Measurements from ENCODE around the gene PACRG.

- TF ChIP-seq CTCF (IDR thresholded peaks at IDR 0.05) (no peak), POLR2A (IDR thresholded peaks at IDR 0.05) (no peak)
Measured at GRCh38 chr6:163120223-163120622, 392.4 kb downstream of the PACRG start.
